ENCODE results near the gene ZNF236.
"Not testable (repeated sequence)": the region's sequence is repeated elsewhere in the genome, so short reads cannot be mapped to it uniquely, and the experiment has no call there.

Gene ZNF236

GRCh38 chr18:76822506-76823160, at the start of gene ZNF236:
Gene ZNF236 (plus strand): TSS chr18:76822557. CDS start chr18:76822608, 51 bp downstream.
- Mint-ChIP-seq H3K9me3 (no peaks in the 10 kb centered on the region), H3K4me1 (peaks cover 44% of the 10 kb centered on the region), H3K27me3 (no peaks in the 10 kb centered on the region), H3K36me3 (ENCODE audit: low read depth) (peaks cover 10% of the 10 kb centered on the region), H3K27ac (peak within 1 kb of the TSS; percentile 87), H3K4me3 (peak within 1 kb of the TSS; percentile 88)
- ATAC-seq (peak; percentile 66), DNase-seq (peak; percentile 70)

DNA sequence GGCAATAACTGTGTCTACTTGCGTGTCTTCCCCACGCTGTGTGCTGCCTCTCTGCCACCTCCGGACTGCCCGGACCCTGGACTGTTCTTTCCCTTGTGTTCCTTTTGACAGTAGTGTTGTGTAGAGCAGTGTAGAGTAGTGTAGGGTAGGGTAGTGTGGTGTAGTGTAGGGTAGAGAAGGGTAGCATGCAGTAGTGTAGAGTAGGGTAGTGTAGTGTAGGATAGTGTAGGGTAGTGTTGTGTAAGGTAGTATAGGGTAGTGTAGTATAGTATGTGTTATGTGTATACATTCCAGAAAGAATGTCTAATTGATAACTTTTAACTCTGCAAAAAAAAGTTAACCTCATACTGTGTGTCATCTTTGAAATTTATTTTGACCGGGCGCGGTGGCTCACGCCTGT, 49.7 kb upstream of the ZNF236 start:
- Mint-ChIP-seq H3K36me3 (ENCODE audit: low read depth) (no peaks in the 10 kb centered on the region), H3K4me1 (no peaks in the 10 kb centered on the region), H3K9me3 (peaks cover 10% of the 10 kb centered on the region), H3K27ac (no peak overlapping the region), H3K4me3 (no peak overlapping the region), H3K27me3 (no peaks in the 10 kb centered on the region)
- no peak for DNase-seq
- ATAC-seq, result no peak

DNA sequence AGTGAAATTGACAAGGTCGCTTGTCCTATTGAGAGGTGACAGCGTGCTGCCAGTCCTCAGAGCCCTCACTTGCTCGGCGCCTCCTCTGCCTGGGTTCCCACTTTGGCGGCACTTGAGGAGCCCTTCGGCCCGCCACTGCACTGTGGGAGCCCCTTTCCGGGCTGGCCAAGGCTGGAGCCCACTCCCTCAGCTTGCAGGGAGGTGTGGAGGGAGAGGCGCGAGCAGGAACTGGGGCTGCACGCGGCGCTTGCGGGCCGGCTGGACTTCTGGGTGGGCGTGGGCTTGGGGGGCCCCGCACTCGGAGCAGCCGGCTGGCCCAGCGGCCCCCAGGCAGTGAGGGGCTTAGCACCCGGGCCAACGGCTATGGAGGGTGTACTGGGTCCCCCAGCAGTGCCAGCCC, 45.3 kb upstream of the ZNF236 start:
- H3K9me3 Mint-ChIP-seq; H3K4me1 Mint-ChIP-seq; H3K36me3 Mint-ChIP-seq (ENCODE audit: low read depth); H3K4me3 Mint-ChIP-seq; H3K27me3 Mint-ChIP-seq; DNase-seq; H3K27ac Mint-ChIP-seq; ATAC-seq: not testable (repeated sequence)

DNA sequence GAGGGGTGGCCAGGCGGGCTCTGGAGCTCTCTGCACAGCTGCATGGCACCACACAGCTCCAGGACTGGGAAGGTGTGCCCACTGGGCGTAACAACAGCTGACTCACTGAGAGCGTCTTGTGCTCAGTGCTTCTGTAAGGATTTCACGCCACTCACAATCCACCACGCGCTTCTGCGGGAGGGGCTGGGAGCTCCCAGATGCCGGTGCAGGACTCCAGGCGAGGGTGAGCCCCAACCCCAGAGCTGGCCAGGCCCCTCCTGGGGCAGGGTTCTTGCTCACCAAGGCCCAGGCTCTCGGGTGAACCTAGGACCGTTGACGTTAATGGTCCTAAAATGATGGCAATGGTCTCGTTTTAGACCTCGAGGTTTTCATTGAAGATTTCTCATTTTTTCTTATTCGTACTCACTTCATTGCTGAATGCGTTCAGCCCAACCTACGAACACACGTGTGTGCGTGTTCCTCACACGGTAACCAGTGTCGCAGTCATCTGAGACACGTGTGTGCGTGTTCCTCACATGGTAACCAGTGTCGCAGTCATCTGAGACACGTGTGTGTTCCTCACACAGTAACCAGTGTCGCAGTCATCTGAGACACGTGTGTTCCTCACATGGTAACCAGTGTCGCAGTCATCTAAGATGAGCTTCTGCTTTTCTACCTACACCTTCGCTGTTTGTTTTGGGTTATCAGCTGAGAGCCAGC, 38.4 kb upstream of the ZNF236 start:
- peaks cover 5% of the 10 kb centered on the region for H3K4me1 Mint-ChIP-seq
- ATAC-seq, result no peak

GRCh38 chr18:76785872-76786271, 36.5 kb upstream of the ZNF236 start:
- no peak overlapping the region for H3K4me3 Mint-ChIP-seq
- no peak overlapping the region for H3K27ac Mint-ChIP-seq
- H3K36me3 Mint-ChIP-seq (ENCODE audit: low read depth), result no peaks in the 10 kb centered on the region
- peaks cover 5% of the 10 kb centered on the region for H3K4me1 Mint-ChIP-seq
- ATAC-seq (no peak), DNase-seq (no peak)
- peaks cover 9% of the 10 kb centered on the region for H3K27me3 Mint-ChIP-seq
- H3K9me3 Mint-ChIP-seq, result peaks cover 6% of the 10 kb centered on the region

More for the DNA sequence above, 38.4 kb upstream of the ZNF236 start:
- Mint-ChIP-seq H3K27me3 (peaks cover 9% of the 10 kb centered on the region), H3K9me3 (no peaks in the 10 kb centered on the region), H3K27ac (no peak overlapping the region), H3K36me3 (ENCODE audit: low read depth) (no peaks in the 10 kb centered on the region), H3K4me3 (no peak overlapping the region)
- DNase-seq, result no peak

DNA sequence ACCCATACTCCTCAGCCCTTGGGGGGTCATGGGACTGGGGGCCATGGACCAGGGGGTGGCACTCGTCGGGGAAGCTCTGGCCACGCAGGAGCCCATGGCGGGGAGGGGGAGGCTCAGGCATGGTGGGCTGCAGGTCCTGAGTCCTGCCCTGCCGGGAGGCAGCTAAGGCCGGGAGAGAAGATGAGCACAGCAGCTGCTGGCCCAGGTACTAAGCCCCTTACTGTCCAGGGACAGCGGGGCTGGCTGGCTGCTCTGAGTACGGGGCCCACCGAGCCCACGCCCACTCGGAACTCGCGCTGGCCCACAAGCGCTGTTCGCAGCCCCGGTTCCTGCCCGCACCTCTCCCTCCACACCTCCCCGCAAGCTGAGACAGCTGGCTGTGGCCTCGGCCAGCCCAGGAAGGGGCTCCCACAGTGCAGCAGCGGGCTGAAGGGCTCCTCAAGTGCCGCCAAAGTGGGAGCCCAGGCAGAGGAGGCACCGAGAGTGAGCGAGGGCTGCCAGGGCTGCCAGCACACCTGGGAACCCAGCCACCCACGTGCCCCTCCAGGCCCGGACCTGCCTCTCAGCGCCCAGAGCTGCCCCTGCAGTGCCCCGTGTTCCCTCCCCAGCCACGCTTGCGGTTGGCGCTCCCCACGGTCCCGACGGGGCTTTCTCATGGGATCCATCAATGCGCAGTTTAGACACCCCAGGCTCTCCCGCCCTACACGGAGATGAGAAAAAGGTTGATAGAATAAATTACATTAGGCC, 33.6 kb upstream of the ZNF236 start:
- peaks cover 5% of the 10 kb centered on the region for H3K4me1 Mint-ChIP-seq
- H3K27ac Mint-ChIP-seq, result no peak overlapping the region
- ATAC-seq, result no peak
- no peaks in the 10 kb centered on the region for H3K36me3 Mint-ChIP-seq (ENCODE audit: low read depth)
- H3K4me3 Mint-ChIP-seq, result no peak overlapping the region
- peaks cover 9% of the 10 kb centered on the region for H3K27me3 Mint-ChIP-seq
- DNase-seq, result no peak
- H3K9me3 Mint-ChIP-seq, result peaks cover 14% of the 10 kb centered on the region

DNA sequence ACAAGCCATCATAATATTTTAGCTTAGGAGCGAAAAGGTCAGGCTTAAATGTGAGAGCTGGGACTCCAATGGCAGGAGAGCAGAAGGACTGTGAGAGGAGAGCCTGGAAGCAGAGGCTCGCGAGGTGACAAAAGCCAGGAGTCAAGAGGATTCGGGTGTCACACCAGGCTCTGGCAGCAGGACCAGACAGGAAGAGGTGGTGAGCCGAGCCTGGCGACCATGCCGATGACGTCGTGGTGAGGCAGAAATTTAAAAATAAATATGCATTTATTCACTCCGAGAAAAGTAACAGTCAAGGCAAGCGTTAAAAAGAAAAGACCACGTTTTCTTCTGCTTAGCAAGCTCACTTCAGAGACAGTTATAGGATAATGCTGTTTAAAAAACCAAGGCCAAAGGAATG, 31.3 kb upstream of the ZNF236 start:
- DNase-seq (no peak), ATAC-seq (no peak)
- Mint-ChIP-seq H3K36me3 (ENCODE audit: low read depth) (no peaks in the 10 kb centered on the region), H3K4me1 (peaks cover 5% of the 10 kb centered on the region), H3K27me3 (peaks cover 11% of the 10 kb centered on the region), H3K4me3 (no peak overlapping the region), H3K27ac (no peak overlapping the region), H3K9me3 (peaks cover 14% of the 10 kb centered on the region)

- Mint-ChIP-seq H3K36me3 (ENCODE audit: low read depth) (no peaks in the 10 kb centered on the region), H3K9me3 (peaks cover 14% of the 10 kb centered on the region), H3K27ac (no peak overlapping the region), H3K4me3 (no peak overlapping the region), H3K27me3 (peaks cover 12% of the 10 kb centered on the region), H3K4me1 (peaks cover 5% of the 10 kb centered on the region)
- ATAC-seq, result no peak
- DNase-seq, result no peak
Observed at GRCh38 chr18:76791642-76792041, 30.7 kb upstream of the ZNF236 start.

DNA sequence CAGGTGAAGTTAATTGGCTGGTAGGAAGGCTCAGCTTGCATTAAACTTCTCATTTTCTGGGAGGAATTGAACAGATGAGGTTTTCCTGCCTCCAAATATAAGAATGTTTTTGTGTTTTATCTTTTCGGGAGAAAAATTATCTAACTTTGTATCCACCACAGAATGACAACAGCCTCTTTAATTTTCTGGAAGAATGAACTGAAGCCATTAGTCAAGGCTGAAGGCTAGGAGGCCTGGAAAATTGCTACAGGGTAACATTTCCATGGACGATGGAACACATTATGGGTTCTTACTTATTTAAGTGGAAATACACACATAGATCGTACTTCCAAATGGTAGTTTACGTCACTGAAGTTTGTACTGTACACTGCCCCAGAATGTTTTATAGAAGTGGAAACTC, 28.0 kb upstream of the ZNF236 start:
- peaks cover 14% of the 10 kb centered on the region for H3K9me3 Mint-ChIP-seq
- DNase-seq, result no peak
- H3K36me3 Mint-ChIP-seq (ENCODE audit: low read depth), result peaks cover 3% of the 10 kb centered on the region
- ATAC-seq, result no peak
- H3K4me3 Mint-ChIP-seq, result no peak overlapping the region
- no peaks in the 10 kb centered on the region for H3K4me1 Mint-ChIP-seq
- no peak overlapping the region for H3K27ac Mint-ChIP-seq
- peaks cover 15% of the 10 kb centered on the region for H3K27me3 Mint-ChIP-seq

- no peak overlapping the region for H3K27ac Mint-ChIP-seq
- H3K9me3 Mint-ChIP-seq, result no peaks in the 10 kb centered on the region
- peaks cover 9% of the 10 kb centered on the region for H3K27me3 Mint-ChIP-seq
- peak overlapping the region; percentile 32 for H3K4me3 Mint-ChIP-seq
- DNase-seq (peak; percentile 65), ATAC-seq (peak; percentile 87)
- peaks cover 15% of the 10 kb centered on the region for H3K4me1 Mint-ChIP-seq
- peaks cover 3% of the 10 kb centered on the region for H3K36me3 Mint-ChIP-seq (ENCODE audit: low read depth)
Observed at GRCh38 chr18:76801567-76802505, 20.5 kb upstream of the ZNF236 start.

DNA sequence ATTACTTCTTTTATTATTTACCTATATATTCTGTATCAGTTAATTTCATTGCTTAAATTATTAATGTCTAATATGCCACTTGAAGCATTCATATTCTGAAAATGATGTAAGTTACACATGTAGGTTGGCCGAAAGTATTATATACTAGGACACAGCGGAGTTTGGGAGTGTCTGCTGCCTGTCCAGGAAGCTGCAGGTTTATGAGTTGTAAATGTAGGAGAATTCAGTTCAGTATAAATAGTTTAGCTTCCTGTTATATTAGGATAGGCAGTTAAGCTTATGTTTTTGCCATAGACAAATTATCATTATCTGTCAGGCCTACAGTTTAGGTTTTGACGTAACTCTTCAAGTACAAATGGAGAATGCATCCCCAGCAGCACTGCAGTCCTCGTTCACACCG, 18.9 kb upstream of the ZNF236 start:
- DNase-seq (no peak), ATAC-seq (no peak)
- Mint-ChIP-seq H3K27me3 (peaks cover 9% of the 10 kb centered on the region), H3K27ac (no peak overlapping the region), H3K4me3 (no peak overlapping the region), H3K9me3 (no peaks in the 10 kb centered on the region), H3K36me3 (ENCODE audit: low read depth) (no peaks in the 10 kb centered on the region), H3K4me1 (peaks cover 15% of the 10 kb centered on the region)

GRCh38 chr18:76803814-76804213, 18.5 kb upstream of the ZNF236 start:
- no peak overlapping the region for H3K27ac Mint-ChIP-seq

DNA sequence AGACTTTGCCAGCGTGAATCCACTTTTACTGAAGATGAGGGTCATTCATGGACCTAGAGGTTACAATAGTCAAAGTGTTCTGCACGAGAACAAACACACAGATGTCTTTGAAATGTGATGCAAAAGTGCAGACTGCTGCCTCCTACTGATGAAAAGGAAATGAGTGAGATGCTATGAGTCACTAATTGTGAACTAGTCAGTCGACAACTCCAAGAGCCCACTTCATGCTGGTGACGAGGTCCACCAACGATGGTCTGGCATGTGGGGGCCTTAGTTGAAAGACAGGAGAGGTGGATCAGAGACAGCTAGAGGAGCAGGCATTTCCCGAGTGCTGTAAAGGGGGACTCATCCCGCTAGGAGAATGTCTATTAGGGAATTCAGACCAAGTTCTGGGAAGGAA, 17.1 kb upstream of the ZNF236 start:
- Mint-ChIP-seq H3K4me3 (no peak overlapping the region), H3K9me3 (no peaks in the 10 kb centered on the region), H3K4me1 (peaks cover 15% of the 10 kb centered on the region), H3K27me3 (peaks cover 6% of the 10 kb centered on the region), H3K36me3 (ENCODE audit: low read depth) (no peaks in the 10 kb centered on the region), H3K27ac (no peak overlapping the region)
- ATAC-seq, result no peak
- no peak for DNase-seq

More at GRCh38 chr18:76803814-76804213, 18.5 kb upstream of the ZNF236 start:
- H3K9me3 Mint-ChIP-seq, result no peaks in the 10 kb centered on the region
- H3K27me3 Mint-ChIP-seq, result peaks cover 8% of the 10 kb centered on the region
- H3K36me3 Mint-ChIP-seq (ENCODE audit: low read depth), result no peaks in the 10 kb centered on the region
- ATAC-seq (peak; percentile 75), DNase-seq (peak; percentile 82)
- peaks cover 15% of the 10 kb centered on the region for H3K4me1 Mint-ChIP-seq
- no peak overlapping the region for H3K4me3 Mint-ChIP-seq

GRCh38 chr18:76806301-76806700, 16.1 kb upstream of the ZNF236 start:
- Mint-ChIP-seq H3K4me1 (peaks cover 15% of the 10 kb centered on the region), H3K27me3 (peaks cover 6% of the 10 kb centered on the region), H3K9me3 (no peaks in the 10 kb centered on the region), H3K27ac (no peak overlapping the region), H3K36me3 (ENCODE audit: low read depth) (no peaks in the 10 kb centered on the region), H3K4me3 (no peak overlapping the region)
- no peak for ATAC-seq
- DNase-seq, result no peak

All from activated naive CD8-positive, alpha-beta T cell treated with anti-CD3 and anti-CD28 coated beads, Interleukin-2, amount 50 U/mL, for 24 hours (primary cell).